Parathyroid adenoma (tissue), 2 donors: ENCODE results near the gene GSTO1.
"Not testable (repeated sequence)": the region's sequence is repeated elsewhere in the genome, so short reads cannot be mapped to it uniquely, and the experiment has no call there.

Source experiments
- H2AFZ ChIP-seq: fragments of 300-600 bp; sonication (generic); one replicate; pipeline ENCODE4 v1.7.0; 2017; ENCODE audit warnings: antibody characterized with exemption, mild to moderate bottlenecking
- H3K27ac ChIP-seq: fragments of 300-600 bp; sonication (generic); one replicate; pipeline ENCODE4 v1.7.0; 2017
- H3K27me3 ChIP-seq: fragments of 300-600 bp; sonication (generic); one replicate; pipeline ENCODE4 v1.7.0; 2017; ENCODE audit warnings: low read length; ENCODE audit not compliant: control insufficient read depth, insufficient read depth
- H3K36me3 ChIP-seq: fragments of 300-600 bp; sonication (generic); one replicate; pipeline ENCODE4 v1.7.0; 2017; ENCODE audit warnings: low read length; ENCODE audit not compliant: control insufficient read depth, insufficient read depth
- H3K4me1 ChIP-seq: fragments of 300-600 bp; sonication (generic); one replicate; pipeline ENCODE4 v1.7.0; 2017; ENCODE audit warnings: control low read depth
- H3K4me2 ChIP-seq: fragments of 300-600 bp; sonication (generic); one replicate; pipeline ENCODE4 v1.7.0; 2017; ENCODE audit warnings: low read length
- H3K4me3 ChIP-seq: fragments of 300-600 bp; sonication (generic); one replicate; pipeline ENCODE4 v1.7.0; 2017; ENCODE audit warnings: low read depth, low read length
- H3K79me2 ChIP-seq: fragments of 300-600 bp; sonication (generic); one replicate; pipeline ENCODE4 v1.7.0; 2017; ENCODE audit warnings: control low read depth
- H3K9ac ChIP-seq: fragments of 300-600 bp; sonication (generic); one replicate; pipeline ENCODE4 v1.7.0; 2017; ENCODE audit warnings: mild to moderate bottlenecking
- H3K9me3 ChIP-seq: fragments of 300-600 bp; sonication (generic); one replicate; pipeline ENCODE4 v1.7.0; 2017; ENCODE audit warnings: low read length; ENCODE audit not compliant: control insufficient read depth
- CTCF ChIP-seq: fragments of 300-600 bp; sonication (generic); IDR thresholded peaks from one replicate; pipeline ENCODE4 v1.7.0; 2017; ENCODE audit warnings: antibody characterized with exemption, mild to moderate bottlenecking
- donor health status: primary hyperparathyroidism.

Gene GSTO1

GRCh38 chr10:104242545-104242944, 12.1 kb upstream of the GSTO1 start:
- Histone ChIP-seq H3K4me3 (no peak overlapping the region), H3K36me3 (no peaks in the 10 kb centered on the region), H3K27ac (no peak overlapping the region), H3K9me3 (no peaks in the 10 kb centered on the region), H3K4me1 (no peaks in the 10 kb centered on the region), H3K27me3 (no peaks in the 10 kb centered on the region), H3K79me2 (no peaks in the 10 kb centered on the region), H3K4me2 (no peak overlapping the region), H2AFZ (no peak overlapping the region), H3K9ac (no peak overlapping the region)
- TF ChIP-seq CTCF, result no peak

GRCh38 chr10:104243009-104243408, 11.7 kb upstream of the GSTO1 start:
- H3K9me3 ChIP-seq, H3K4me2 ChIP-seq, H3K4me3 ChIP-seq, H3K79me2 ChIP-seq, H3K27me3 ChIP-seq, H3K27ac ChIP-seq, H2AFZ ChIP-seq, H3K4me1 ChIP-seq, H3K9ac ChIP-seq, H3K36me3 ChIP-seq: not testable (repeated sequence)

DNA sequence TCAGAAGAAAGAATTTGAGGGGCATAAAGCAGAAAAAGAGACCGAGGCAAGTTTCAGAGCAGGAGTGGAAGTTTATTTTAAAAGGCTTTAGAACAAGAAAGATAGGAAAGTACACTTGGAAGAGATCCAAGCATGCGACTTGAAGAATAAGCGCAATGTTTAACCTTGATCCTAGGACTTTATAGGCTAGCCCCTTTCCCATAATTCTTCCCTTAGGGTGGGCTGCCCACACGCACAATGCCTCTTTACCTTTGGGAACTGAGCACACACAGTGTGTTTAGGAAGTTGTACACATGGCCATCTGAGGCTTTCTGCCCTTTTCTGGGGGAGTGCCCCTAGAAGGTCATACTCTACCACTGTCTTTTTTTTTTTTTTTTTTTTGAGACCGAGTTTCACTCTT, 11.2 kb upstream of the GSTO1 start:
- no peaks in the 10 kb centered on the region for H3K9me3 ChIP-seq
- no peak for TF ChIP-seq CTCF
- no peak overlapping the region for H3K4me3 ChIP-seq
- H3K36me3 ChIP-seq, result no peaks in the 10 kb centered on the region
- no peak overlapping the region for H2AFZ ChIP-seq
- H3K4me2 ChIP-seq, result no peak overlapping the region
- no peaks in the 10 kb centered on the region for H3K79me2 ChIP-seq
- H3K27ac ChIP-seq, result no peak overlapping the region
- no peaks in the 10 kb centered on the region for H3K4me1 ChIP-seq
- H3K27me3 ChIP-seq, result no peaks in the 10 kb centered on the region
- no peak overlapping the region for H3K9ac ChIP-seq

DNA sequence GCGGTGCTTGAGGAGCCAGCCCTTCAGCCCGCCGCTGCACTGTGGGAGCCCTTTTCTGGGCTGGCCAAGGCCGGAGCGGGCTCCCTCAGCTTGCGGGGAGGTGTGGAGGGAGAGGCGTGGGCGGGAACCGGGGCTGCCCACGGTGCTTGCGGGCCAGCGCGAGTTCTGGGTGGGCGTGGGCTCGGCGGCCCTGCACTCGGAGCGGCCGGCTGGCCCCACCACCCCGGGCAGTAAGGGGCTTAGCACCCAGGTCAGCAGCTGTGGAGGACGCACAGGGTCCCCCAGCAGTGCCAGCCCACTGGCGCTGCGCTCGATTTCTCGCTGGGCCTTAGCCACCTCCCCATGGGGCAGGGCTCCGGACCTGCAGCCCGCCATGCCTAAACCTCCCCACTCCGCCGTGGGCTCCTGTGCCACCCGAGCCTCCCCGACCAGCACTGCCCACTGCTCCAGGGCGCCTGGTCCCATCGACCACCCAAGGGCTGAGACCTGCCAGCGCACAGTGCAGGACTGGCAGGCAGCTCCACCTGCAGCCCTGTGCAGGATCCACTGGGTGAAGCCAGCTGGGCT, 9.5 kb upstream of the GSTO1 start:
- H2AFZ ChIP-seq, result no peak overlapping the region
- H3K4me1 ChIP-seq, result no peaks in the 10 kb centered on the region
- H3K79me2 ChIP-seq, result no peaks in the 10 kb centered on the region
- no peaks in the 10 kb centered on the region for H3K36me3 ChIP-seq
- H3K27ac ChIP-seq, result no peak overlapping the region
- H3K9ac ChIP-seq, result no peak overlapping the region
- H3K27me3 ChIP-seq, result no peaks in the 10 kb centered on the region
- no peak overlapping the region for H3K4me2 ChIP-seq
- H3K9me3 ChIP-seq, result no peaks in the 10 kb centered on the region
- TF ChIP-seq CTCF, result no peak
- no peak overlapping the region for H3K4me3 ChIP-seq

DNA sequence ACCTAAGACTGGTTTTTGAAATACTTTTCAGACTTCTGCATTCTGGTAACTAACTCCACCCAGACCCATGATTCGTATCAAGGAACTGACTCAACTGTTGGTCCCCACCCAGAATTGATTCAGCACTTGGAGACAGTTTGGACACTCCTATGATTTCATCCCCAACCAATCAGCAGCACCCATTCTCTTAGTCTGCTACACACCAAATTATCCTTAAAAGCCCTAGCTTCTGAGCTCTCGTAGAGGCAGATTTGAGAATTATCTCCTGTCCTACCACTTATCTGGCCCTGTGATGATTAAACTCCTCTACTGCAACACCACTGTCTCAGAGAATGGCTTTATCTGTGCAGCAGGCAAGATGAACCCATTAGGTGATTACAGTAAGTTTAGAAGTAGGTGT, 7.7 kb upstream of the GSTO1 start:
- H3K4me3 ChIP-seq, result no peak overlapping the region
- no peaks in the 10 kb centered on the region for H3K4me1 ChIP-seq

More for the DNA sequence above, 7.7 kb upstream of the GSTO1 start:
- Histone ChIP-seq H3K9ac (no peak overlapping the region), H3K27me3 (no peaks in the 10 kb centered on the region), H2AFZ (no peak overlapping the region), H3K4me2 (no peak overlapping the region), H3K36me3 (no peaks in the 10 kb centered on the region), H3K9me3 (no peaks in the 10 kb centered on the region), H3K27ac (no peak overlapping the region), H3K79me2 (no peaks in the 10 kb centered on the region)
- TF ChIP-seq CTCF, result no peak
